Measurements from ENCODE around the gene KIF6. TPM values are rescaled to one million over a fixed set of nuclear protein-coding genes. Genes with fewer than 3 reads are reported as not detected.

KIF6 gene
- total RNA-seq, 1 experiment from 2014 or later = 2.7 TPM

DNA sequence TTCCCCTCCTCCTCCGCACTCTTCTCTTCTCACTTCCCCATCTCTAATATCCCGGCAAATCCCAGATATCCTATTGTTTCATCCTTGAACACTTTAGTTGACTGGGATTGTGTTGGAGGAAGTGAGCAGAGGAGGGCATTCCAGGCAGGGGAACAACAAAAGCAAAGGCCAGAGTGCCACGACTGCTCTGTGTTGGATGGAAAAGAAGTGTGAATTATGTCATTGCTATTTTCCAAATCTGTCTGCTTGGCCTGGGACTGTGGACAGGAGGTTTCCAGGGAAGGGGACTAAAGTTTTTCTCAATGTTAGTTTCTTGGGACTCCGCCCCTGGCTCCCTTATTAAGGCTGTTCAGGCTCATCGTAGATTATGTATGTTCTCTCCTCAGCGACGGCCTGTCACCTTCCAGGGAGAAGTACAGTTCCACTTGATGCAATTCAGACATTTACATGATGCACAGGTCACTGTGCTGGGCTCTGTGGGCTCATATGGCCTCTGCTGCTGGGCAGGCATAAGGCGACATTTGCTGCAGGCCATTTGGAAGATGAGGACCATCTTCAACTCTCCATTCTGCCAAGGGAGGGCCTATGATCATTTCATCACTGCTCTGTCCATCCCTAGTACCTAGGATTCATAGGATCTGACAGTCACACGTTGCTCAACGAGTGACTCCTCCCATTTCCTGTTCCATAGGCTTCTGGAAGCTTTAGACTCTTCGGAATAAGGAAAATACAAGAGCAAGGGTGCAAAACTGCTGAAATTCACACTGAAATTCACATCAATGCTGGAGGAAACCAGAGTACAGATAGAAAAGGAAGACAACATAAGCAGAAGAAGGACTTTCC, 303.6 kb downstream of the KIF6 start:
- Histone ChIP-seq H3K4me3 (ENCODE audit: low read depth, low read length, poor library complexity, severe bottlenecking) (no peak overlapping the region), H3K27ac (ENCODE audit: low read depth, low read length, poor library complexity, severe bottlenecking) (no peak overlapping the region), H3K9me3 (ENCODE audit: low read depth, low read length, poor library complexity, severe bottlenecking) (no peaks in the 10 kb centered on the region), H3K36me3 (ENCODE audit: insufficient read depth, low read length, poor library complexity, severe bottlenecking) (no peaks in the 10 kb centered on the region), H3K4me1 (ENCODE audit: insufficient read depth, low read length, poor library complexity, severe bottlenecking) (peaks cover 9% of the 10 kb centered on the region), H3K27me3 (replicated peaks; ENCODE audit: insufficient read depth, low read depth, low read length, poor library complexity) (no peaks in the 10 kb centered on the region)
- ChIA-PET CTCF (no interaction called here), POLR2A (ENCODE audit: low non-redundant PET) (no interaction called here)
- DNase-seq (ENCODE audit: low spot score) = no peak
- intact Hi-C loops (cut with micrococcal nuclease; ENCODE audit: unreplicated experiment) = no loop called here
- no TSS peak for BruUV-seq (replicated peaks)
- TF ChIP-seq EZH2 (IDR thresholded peaks at IDR 0.05; ENCODE audit: borderline replicate concordance, low read depth, low read length, poor library complexity, severe bottlenecking) = no peak
- TF ChIP-seq, protein P1, sequence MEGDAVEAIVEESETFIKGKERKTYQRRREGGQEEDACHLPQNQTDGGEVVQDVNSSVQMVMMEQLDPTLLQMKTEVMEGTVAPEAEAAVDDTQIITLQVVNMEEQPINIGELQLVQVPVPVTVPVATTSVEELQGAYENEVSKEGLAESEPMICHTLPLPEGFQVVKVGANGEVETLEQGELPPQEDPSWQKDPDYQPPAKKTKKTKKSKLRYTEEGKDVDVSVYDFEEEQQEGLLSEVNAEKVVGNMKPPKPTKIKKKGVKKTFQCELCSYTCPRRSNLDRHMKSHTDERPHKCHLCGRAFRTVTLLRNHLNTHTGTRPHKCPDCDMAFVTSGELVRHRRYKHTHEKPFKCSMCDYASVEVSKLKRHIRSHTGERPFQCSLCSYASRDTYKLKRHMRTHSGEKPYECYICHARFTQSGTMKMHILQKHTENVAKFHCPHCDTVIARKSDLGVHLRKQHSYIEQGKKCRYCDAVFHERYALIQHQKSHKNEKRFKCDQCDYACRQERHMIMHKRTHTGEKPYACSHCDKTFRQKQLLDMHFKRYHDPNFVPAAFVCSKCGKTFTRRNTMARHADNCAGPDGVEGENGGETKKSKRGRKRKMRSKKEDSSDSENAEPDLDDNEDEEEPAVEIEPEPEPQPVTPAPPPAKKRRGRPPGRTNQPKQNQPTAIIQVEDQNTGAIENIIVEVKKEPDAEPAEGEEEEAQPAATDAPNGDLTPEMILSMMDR (conservative IDR thresholded peaks at IDR 0.05; ENCODE audit: low read depth, low read length) = no peak

DNA sequence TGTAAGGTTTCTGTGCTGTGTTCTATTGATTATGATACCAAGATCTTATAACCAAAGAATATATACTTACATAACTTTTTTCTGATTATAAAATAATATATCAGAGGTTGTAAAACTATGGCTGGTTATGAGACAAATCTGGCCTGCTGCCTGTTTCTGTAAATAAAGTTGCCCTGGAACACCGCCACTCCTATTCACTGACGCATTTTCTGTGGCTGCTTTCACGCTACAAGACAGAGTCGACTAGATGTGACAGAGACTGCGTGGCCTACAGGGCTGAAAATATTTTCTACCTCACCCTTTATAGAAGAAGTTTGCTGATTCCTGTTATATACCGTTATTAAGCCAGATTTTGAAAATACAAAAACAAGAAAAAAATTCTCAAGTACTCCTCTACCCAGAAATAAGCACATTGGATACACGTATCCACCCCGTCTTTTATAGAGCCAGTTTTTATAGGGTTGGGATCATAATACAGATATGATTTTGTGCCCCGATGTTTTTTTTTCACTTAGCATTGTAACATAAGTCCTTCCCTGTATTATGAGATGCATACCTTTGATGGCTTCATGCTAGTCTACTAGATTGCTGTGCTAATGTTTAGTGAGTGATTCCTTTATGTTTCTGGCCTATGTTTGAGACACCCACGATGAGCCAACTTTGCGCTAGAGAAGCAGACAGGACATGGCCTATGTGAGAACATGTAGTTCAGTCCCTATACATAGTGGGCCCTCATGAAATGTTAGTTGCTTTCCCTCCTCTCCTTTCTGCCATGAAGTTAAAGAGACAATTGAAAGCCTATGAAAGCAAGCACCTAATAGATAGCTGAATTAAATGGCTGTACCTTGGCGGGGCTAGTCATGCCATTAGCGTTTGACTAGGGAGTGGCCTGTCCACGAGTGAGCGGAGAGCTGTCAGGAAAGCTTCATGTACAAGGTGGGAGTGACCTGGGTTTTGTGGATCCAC, 304.6 kb downstream of the KIF6 start:
- no peaks in the 10 kb centered on the region for H3K9me3 ChIP-seq (ENCODE audit: low read depth, low read length, poor library complexity, severe bottlenecking)
- ChIA-PET POLR2A (ENCODE audit: low non-redundant PET) (no interaction called here), CTCF (no interaction called here)
- no peak overlapping the region for H3K27ac ChIP-seq (ENCODE audit: low read depth, low read length, poor library complexity, severe bottlenecking)
- no peaks in the 10 kb centered on the region for H3K4me1 ChIP-seq (ENCODE audit: insufficient read depth, low read length, poor library complexity, severe bottlenecking)
- intact Hi-C loops (cut with micrococcal nuclease; ENCODE audit: unreplicated experiment) = no loop called here
- no peak for TF ChIP-seq EZH2 (IDR thresholded peaks at IDR 0.05; ENCODE audit: borderline replicate concordance, low read depth, low read length, poor library complexity, severe bottlenecking)
- TF ChIP-seq, protein P1 (conservative IDR thresholded peaks at IDR 0.05; ENCODE audit: low read depth, low read length) = no peak
- BruUV-seq (replicated peaks) = no TSS peak
- H3K27me3 ChIP-seq (replicated peaks; ENCODE audit: insufficient read depth, low read depth, low read length, poor library complexity) = no peaks in the 10 kb centered on the region
- H3K36me3 ChIP-seq (ENCODE audit: insufficient read depth, low read length, poor library complexity, severe bottlenecking) = no peaks in the 10 kb centered on the region
- H3K4me3 ChIP-seq (ENCODE audit: low read depth, low read length, poor library complexity, severe bottlenecking) = no peak overlapping the region
- DNase-seq (ENCODE audit: low spot score) = no peak

DNA sequence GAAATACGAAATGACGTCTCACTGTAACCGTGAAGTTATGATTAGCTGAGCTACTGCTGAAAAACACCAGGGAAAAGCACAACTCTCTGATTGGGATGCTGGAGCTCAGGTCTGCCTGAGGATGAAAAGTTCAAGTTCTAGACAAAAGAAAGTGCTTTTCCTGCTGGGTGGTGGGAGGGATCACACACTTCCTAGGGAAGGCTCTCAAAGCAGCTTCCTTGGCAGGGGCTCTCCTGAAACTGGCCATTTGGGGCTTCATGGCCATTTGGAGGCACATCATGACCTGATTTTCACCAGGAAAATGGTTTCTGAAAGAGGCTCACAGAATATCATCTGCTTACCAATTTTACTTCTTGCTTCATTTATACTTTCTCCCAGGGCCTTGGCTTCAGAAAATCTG, 305.6 kb downstream of the KIF6 start:
- no TSS peak for BruUV-seq (replicated peaks)
- CTCF ChIA-PET = no interaction called here

More for the DNA sequence above, 305.6 kb downstream of the KIF6 start:
- Histone ChIP-seq H3K27me3 (replicated peaks; ENCODE audit: insufficient read depth, low read depth, low read length, poor library complexity) (no peaks in the 10 kb centered on the region), H3K27ac (ENCODE audit: low read depth, low read length, poor library complexity, severe bottlenecking) (no peak overlapping the region), H3K36me3 (ENCODE audit: insufficient read depth, low read length, poor library complexity, severe bottlenecking) (no peaks in the 10 kb centered on the region), H3K4me3 (ENCODE audit: low read depth, low read length, poor library complexity, severe bottlenecking) (no peak overlapping the region), H3K9me3 (ENCODE audit: low read depth, low read length, poor library complexity, severe bottlenecking) (no peaks in the 10 kb centered on the region), H3K4me1 (ENCODE audit: insufficient read depth, low read length, poor library complexity, severe bottlenecking) (no peaks in the 10 kb centered on the region)
- no peak for DNase-seq (ENCODE audit: low spot score)
- intact Hi-C loops (cut with micrococcal nuclease; ENCODE audit: unreplicated experiment) = no loop called here
- no peak for TF ChIP-seq EZH2 (IDR thresholded peaks at IDR 0.05; ENCODE audit: borderline replicate concordance, low read depth, low read length, poor library complexity, severe bottlenecking)
- TF ChIP-seq, protein P1 (conservative IDR thresholded peaks at IDR 0.05; ENCODE audit: low read depth, low read length) = no peak
- POLR2A ChIA-PET (ENCODE audit: low non-redundant PET) = no interaction called here
